GM19193 (cell line): ENCODE measurements around the gene KCNJ2.

Source experiments
- POLR2A ChIP-seq: IDR thresholded peaks from 4 replicates; pipeline ENCODE4 v1.6.1; 2011; ENCODE audit not compliant: insufficient read depth, insufficient read length; ENCODE audit errors: extremely low read depth

The KCNJ2 gene

GRCh38 chr17:70138291-70138865 lies 31.0 kb upstream of the KCNJ2 start:
- no peak for TF ChIP-seq POLR2A

DNA sequence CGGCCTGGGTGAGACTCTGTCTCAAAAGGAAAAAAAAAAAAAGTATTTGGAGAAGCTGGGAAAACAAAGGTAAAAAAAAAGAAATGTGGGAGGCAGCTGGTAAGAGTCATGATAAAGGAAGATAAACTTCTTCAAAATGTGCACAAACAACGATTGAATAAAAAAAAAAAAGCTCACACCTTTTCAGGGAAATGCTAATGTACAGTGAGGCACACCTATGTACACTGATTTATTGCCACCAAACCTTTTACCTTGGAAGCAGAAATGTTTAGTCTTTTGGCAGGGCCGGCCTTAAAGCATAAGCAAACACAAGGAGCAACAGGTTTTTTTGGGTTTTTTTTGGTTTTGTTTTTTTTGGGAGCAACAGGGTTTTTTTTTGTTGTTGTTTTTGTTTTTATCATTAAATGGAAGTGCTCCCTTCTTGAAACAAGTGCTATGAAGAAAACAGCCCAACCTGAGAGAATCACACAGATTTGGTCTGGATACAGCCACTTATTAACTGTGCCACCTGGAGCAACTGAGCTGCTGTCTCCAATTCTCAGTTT lies 29.8 kb upstream of the KCNJ2 start:
- no peak for TF ChIP-seq POLR2A

- TF ChIP-seq POLR2A: no peak
Observed at GRCh38 chr17:70144260-70144846, 25.0 kb upstream of the KCNJ2 start.

DNA sequence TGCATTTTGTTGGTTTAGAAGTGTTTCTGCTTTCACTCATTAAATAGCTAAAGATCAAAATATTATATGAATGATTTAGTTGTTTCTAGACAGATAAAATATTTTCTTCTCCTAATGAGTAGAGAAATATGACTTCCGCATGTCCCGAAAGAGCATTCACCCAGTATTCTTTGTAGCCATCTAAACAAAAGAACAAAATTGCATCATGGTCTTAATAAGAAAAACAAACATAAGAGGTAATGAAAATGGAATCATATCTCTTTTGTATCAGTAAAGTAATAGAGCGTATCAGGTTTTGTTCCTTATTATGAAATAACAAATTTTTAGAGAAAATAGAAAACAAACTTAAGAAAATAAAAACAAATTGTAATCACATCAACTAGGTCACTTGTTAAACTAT lies 16.1 kb upstream of the KCNJ2 start:
- no peak for TF ChIP-seq POLR2A

GRCh38 chr17:70157151-70157550 lies 12.2 kb upstream of the KCNJ2 start:
- no peak for TF ChIP-seq POLR2A

GRCh38 chr17:70158180-70158579 lies 11.2 kb upstream of the KCNJ2 start:
- TF ChIP-seq POLR2A: no peak

GRCh38 chr17:70158591-70158990 lies 10.7 kb upstream of the KCNJ2 start:
- no peak for TF ChIP-seq POLR2A

GRCh38 chr17:70159980-70160379 lies 9.4 kb upstream of the KCNJ2 start:
- TF ChIP-seq POLR2A: no peak

DNA sequence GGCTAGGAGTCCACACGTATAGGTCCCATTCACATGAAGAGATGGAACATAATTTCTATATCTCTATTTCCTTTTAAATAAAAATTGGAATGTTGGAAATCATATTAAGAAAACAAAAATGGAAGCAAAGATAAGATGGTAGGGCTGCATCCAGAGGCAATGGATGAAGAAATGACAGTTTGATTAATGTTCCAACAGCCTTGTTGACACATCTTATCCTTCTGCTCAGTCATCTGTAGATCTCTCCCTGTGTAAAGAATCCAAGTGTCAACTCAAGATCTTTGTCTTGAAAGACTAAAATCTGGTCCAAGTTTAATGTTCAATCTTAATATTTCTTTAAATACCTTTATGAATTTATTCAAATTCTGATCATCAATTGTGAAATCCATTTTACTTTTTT lies 7.8 kb upstream of the KCNJ2 start:
- TF ChIP-seq POLR2A: no peak

GRCh38 chr17:70165383-70165782 lies 3.9 kb upstream of the KCNJ2 start:
- TF ChIP-seq POLR2A: no peak

DNA sequence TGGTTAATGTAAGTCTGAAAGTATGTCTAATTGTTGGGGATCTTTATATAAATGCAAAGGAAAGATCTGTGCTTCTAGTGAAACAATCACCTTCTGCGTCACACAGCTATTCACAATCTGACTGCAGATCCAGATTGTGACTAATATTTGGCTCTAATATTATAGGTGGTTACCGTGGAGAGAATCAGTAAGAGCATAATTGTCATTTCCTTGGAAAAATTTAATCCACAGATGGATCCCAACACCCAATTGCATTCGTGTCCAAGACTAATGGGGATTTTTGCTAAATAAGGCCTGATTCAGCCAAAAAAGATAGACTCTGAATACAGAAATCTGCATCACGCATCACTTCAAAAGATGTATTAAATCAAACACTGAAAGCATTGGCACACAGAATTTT lies 2.7 kb upstream of the KCNJ2 start:
- no peak for TF ChIP-seq POLR2A

DNA sequence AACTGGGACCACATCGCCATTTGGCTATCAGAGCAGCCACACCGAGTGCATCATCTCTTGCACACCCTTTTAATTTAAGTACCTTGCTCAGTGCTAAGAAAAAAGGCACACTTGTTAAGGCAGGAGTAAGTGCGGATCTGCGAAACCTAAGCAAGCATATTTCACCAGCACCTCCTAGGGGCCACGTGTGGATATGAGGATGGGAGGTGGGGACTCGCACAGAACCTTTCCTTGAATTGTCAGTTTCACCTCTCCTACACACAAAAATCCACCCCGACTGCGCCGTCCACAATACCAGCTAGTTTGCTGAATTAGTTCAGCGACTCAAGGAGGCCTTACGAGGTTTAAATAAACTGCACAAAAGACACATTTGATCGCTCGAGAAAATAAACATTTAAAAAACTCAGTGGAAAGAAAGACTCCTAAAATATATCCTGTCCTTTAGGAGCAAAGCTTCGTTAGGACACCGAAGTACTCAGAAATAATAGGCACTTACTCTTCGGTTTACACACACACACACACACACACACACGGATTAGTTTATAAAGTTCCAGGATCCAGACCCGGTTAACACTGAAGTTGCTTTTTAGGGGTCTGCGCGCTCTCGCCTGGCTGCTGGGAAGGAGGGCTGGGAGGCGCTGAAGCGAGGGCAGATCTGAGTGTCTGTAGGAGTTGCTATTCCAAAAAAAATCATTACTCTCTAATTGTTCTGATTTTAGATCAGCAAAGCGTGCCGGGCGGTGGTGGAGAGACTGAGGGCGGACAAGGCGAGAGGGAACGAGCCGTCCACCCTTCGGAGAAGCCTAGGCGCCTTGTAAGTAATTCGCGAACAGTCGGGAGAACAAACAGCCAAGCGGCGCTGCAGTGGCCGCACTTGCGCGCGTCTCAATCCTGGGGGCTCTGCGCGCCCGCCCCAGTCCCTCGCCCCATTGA lies 1.0 kb upstream of the KCNJ2 start:
- no peak for TF ChIP-seq POLR2A

- no peak for TF ChIP-seq POLR2A
Observed at GRCh38 chr17:70169709-70170597, 621 bp downstream of the KCNJ2 start.

DNA sequence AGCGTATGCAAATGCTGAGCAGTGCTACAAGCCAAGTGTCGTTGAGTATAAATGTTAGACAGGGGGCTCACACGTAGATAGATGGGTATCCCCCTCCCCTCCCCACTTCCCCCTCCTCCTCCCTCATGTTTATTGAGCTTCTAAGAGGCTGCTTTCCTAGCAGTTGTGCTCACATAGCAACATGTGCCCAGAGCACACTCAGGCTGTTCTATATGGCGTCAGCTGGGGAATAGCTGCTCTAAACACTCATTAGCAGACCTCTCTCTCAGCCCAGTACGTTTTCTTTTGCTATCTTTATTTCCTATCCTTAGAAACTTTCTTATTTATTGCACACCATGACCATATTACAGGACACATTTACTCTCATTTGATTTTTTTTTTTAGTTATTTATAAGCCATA lies 1.8 kb downstream of the KCNJ2 start:
- TF ChIP-seq POLR2A: no peak

DNA sequence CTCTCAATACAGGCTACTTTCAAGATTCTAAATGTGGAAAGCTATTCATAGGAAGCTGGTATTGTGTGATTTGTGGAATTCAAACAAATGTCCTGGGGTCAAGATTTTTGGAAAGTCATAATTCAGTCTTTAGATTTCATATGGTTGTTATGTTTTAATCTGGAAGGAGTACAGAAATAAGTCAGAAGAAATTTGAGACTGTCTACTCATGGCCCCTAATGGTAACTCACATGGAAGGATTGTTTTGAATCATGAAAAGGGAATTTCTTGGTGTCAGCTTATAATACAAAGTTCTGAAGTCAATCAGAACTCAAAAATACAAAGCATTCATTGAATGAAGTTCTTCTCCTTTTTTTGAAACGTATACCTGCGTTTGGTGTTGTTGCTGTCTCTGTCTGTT lies 3.1 kb downstream of the KCNJ2 start:
- TF ChIP-seq POLR2A: no peak
